Panc1 (cell line): ENCODE results near the gene SYNGR2. TPM values are rescaled to one million over a fixed set of nuclear protein-coding genes. Genes with fewer than 3 reads are reported as not detected.

Experiments
- ATAC-seq: fragments of 200-7000 bp; cut with Tn5 transposase; 2 replicates; pipeline ENCODE4 v1.9.1; 2020; ENCODE audit warnings: mild to moderate bottlenecking, moderate library complexity
- BruUV-seq: library from RNA; stranded (reverse); fragments of 400-500 nt; replicated peaks from 2 replicates; lab custom pipeline; 2021; lab: Mats Ljungman, UMichigan
- CTCF ChIA-PET: fragments of 300-600 bp; sonication (Branson Sonifier 250); formaldehyde crosslinking; loops from one replicate; lab custom pipeline; 2022; ENCODE audit warnings: antibody characterized with exemption; lab: Charles Lee
- POLR2A ChIA-PET: fragments of 300-600 bp; sonication (Branson Sonifier 250); formaldehyde crosslinking; loops from one replicate; lab custom pipeline; 2022; ENCODE audit warnings: antibody characterized with exemption; lab: Charles Lee
- DNase-seq: peaks from one replicate; pipeline ENCODE4 v3.0.0-alpha.2; 2010; ENCODE audit warnings: low read depth, low spot score
- H3K27ac ChIP-seq: 2 replicates; pipeline ENCODE4 v1.5.1; 2011; ENCODE audit warnings: mild to moderate bottlenecking, low read length, inconsistent platforms
- H3K27me3 ChIP-seq: fragments of 200-500 bp; sonication (Bioruptor generic); 2 replicates; pipeline ENCODE4 v1.6.0; 2014; ENCODE audit warnings: low read length, inconsistent platforms; ENCODE audit not compliant: control insufficient read depth, insufficient read depth
- H3K36me3 ChIP-seq: fragments of 200-500 bp; sonication (Bioruptor generic); 2 replicates; pipeline ENCODE4 v1.5.1; 2014; ENCODE audit warnings: inconsistent platforms, mild to moderate bottlenecking, low read length, moderate library complexity; ENCODE audit not compliant: control insufficient read depth, insufficient read depth
- H3K4me1 ChIP-seq: 2 replicates; pipeline ENCODE4 v1.5.1; 2011; ENCODE audit warnings: inconsistent platforms, mild to moderate bottlenecking, low read length, moderate library complexity; ENCODE audit not compliant: control insufficient read depth, insufficient read depth
- H3K4me3 ChIP-seq, 2 experiments: 2 replicates each; pipeline ENCODE4 v1.5.1; 2011 to 2012; ENCODE audit warnings: low read depth in 2 of 2, low read length in 2 of 2, mild to moderate bottlenecking in 2 of 2, inconsistent platforms in 1 of 2, moderate library complexity in 1 of 2
- H3K9me3 ChIP-seq: fragments of 200-500 bp; sonication (Bioruptor generic); 2 replicates; pipeline ENCODE4 v1.5.1; 2014; ENCODE audit warnings: low read depth, mild to moderate bottlenecking, inconsistent platforms, low read length, moderate library complexity; ENCODE audit not compliant: control insufficient read depth, insufficient read depth
- POLR2AphosphoS5 ChIP-seq: IDR thresholded peaks from 2 replicates; pipeline ENCODE4 v1.6.1; 2012; ENCODE audit warnings: mild to moderate bottlenecking, low read depth, low read length, moderate library complexity
- SIN3A ChIP-seq: IDR thresholded peaks from 2 replicates; pipeline ENCODE4 v1.6.1; 2012; ENCODE audit warnings: low read depth, mild to moderate bottlenecking, low read length, moderate library complexity, borderline replicate concordance; ENCODE audit not compliant: insufficient read depth
- TCF7L2 ChIP-seq: IDR thresholded peaks from 2 replicates; pipeline ENCODE4 v1.6.1; 2011; ENCODE audit warnings: mild to moderate bottlenecking, low read depth, low read length, inconsistent platforms
- in situ Hi-C: cut with HindIII; loops from 2 replicates; pipeline ENCODE4 v1.10.0; 2016; ENCODE audit warnings: low sequenced_read_pairs, low pct_unique_long_range_greater_than_20kb
- intact Hi-C: fragments of 100-400 bp; cut with micrococcal nuclease; formaldehyde crosslinking; loops from one replicate; pipeline ENCODE4 v1.10.0; 2022; ENCODE audit not compliant: unreplicated experiment
- total RNA-seq: library from RNA; stranded (reverse); gene quantifications from one replicate; pipeline ENCODE4 v1.2.1, GENCODE V29; 2021; ENCODE audit not compliant: unreplicated experiment
- TF ChIP-seq, protein P1 (sequence below): fragments of 450-650 bp; IDR thresholded peaks from 2 replicates; pipeline ENCODE4 v1.5.1; 2017; ENCODE audit warnings: mild to moderate bottlenecking
- TF ChIP-seq, protein P2 (sequence below), 2 experiments: IDR thresholded peaks; 2 replicates each; pipeline ENCODE4 v1.6.1; 2011 to 2012; ENCODE audit warnings: low read depth in 2 of 2, control low read depth in 1 of 2, low read length in 1 of 2, mild to moderate bottlenecking in 1 of 2, moderate library complexity in 1 of 2; ENCODE audit not compliant: insufficient read depth in 1 of 2

SYNGR2 gene
- total RNA-seq, 1 experiment from 2014 or later, result 204 TPM

DNA sequence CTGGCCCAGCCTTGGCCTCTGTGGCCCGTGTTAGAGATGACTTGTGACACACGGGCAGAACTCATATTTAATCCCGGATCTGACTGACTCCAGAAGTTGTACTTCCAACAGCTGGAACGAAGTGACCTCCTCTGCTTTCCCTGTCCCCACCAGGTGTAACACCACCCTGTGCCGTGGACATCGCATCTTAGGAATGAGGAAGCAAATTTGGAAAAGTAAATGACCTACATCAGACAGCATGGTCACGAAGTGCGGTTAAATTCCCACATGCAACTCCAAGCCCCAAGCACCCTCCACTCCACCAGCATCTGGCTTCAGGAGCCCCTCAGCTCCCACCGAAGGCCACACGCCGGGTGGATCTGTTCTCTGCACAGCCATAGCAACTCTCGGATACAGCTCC lies 15.5 kb downstream of the SYNGR2 start:
- no peak overlapping the region for H3K4me3 ChIP-seq
- ChIA-PET CTCF (no interaction called here), POLR2A (interaction anchor here (0.6 kb wide), 1 partner anchor 12 kb away, joined by 3 read pairs; no protein-coding TSS in a partner anchor)
- H3K4me1 ChIP-seq, result peaks cover 26% of the 10 kb centered on the region
- no peak for DNase-seq
- TF ChIP-seq SIN3A, result no peak
- TF ChIP-seq TCF7L2, result no peak
- TF ChIP-seq, protein P1, sequence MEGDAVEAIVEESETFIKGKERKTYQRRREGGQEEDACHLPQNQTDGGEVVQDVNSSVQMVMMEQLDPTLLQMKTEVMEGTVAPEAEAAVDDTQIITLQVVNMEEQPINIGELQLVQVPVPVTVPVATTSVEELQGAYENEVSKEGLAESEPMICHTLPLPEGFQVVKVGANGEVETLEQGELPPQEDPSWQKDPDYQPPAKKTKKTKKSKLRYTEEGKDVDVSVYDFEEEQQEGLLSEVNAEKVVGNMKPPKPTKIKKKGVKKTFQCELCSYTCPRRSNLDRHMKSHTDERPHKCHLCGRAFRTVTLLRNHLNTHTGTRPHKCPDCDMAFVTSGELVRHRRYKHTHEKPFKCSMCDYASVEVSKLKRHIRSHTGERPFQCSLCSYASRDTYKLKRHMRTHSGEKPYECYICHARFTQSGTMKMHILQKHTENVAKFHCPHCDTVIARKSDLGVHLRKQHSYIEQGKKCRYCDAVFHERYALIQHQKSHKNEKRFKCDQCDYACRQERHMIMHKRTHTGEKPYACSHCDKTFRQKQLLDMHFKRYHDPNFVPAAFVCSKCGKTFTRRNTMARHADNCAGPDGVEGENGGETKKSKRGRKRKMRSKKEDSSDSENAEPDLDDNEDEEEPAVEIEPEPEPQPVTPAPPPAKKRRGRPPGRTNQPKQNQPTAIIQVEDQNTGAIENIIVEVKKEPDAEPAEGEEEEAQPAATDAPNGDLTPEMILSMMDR, result no peak
- TF ChIP-seq, protein P2, sequence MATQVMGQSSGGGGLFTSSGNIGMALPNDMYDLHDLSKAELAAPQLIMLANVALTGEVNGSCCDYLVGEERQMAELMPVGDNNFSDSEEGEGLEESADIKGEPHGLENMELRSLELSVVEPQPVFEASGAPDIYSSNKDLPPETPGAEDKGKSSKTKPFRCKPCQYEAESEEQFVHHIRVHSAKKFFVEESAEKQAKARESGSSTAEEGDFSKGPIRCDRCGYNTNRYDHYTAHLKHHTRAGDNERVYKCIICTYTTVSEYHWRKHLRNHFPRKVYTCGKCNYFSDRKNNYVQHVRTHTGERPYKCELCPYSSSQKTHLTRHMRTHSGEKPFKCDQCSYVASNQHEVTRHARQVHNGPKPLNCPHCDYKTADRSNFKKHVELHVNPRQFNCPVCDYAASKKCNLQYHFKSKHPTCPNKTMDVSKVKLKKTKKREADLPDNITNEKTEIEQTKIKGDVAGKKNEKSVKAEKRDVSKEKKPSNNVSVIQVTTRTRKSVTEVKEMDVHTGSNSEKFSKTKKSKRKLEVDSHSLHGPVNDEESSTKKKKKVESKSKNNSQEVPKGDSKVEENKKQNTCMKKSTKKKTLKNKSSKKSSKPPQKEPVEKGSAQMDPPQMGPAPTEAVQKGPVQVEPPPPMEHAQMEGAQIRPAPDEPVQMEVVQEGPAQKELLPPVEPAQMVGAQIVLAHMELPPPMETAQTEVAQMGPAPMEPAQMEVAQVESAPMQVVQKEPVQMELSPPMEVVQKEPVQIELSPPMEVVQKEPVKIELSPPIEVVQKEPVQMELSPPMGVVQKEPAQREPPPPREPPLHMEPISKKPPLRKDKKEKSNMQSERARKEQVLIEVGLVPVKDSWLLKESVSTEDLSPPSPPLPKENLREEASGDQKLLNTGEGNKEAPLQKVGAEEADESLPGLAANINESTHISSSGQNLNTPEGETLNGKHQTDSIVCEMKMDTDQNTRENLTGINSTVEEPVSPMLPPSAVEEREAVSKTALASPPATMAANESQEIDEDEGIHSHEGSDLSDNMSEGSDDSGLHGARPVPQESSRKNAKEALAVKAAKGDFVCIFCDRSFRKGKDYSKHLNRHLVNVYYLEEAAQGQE (IDR thresholded peaks at IDR 0.05; ENCODE audit: insufficient read depth in 1 of 2, low read depth in 2 of 2, low read length in 1 of 2), result no peak
- no peak for TF ChIP-seq POLR2AphosphoS5
- ATAC-seq, result no peak
- in situ Hi-C loops (no loop called here), intact Hi-C loops (no loop called here)
- H3K27me3 ChIP-seq, result no peaks in the 10 kb centered on the region
- no peaks in the 10 kb centered on the region for H3K9me3 ChIP-seq
- H3K36me3 ChIP-seq, result peaks cover 3% of the 10 kb centered on the region
- H3K27ac ChIP-seq, result no peak overlapping the region
- BruUV-seq, result no TSS peak

DNA sequence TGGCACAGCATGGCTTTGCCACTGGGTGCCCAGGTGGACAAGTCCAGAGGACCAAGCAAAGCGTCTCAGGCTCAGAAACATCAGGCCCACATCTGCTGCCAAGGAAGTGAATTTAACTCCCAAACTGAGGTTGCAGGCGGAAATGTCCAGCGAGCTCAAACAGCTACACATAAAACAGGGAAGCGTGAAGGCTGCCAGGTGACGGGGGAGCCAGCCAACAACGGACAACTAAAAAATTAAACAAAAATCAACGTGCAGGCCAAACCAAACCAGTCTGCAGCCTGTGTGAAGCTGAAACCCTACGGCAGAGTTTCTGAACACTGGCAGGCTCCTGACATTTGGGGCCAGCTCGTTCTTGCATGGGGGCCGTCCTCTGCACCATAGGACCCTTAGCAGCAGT lies 16.0 kb downstream of the SYNGR2 start:
- no peaks in the 10 kb centered on the region for H3K27me3 ChIP-seq
- BruUV-seq, result no TSS peak
- peaks cover 3% of the 10 kb centered on the region for H3K36me3 ChIP-seq
- POLR2A ChIA-PET, result interaction anchor here (0.6 kb wide), 1 partner anchor 11 kb away, joined by 3 read pairs; no protein-coding TSS in a partner anchor
- CTCF ChIA-PET, result no interaction called here
- intact Hi-C loops, result no loop called here
- H3K4me1 ChIP-seq, result peaks cover 26% of the 10 kb centered on the region
- in situ Hi-C loops, result no loop called here
- H3K27ac ChIP-seq, result no peak overlapping the region
- H3K9me3 ChIP-seq, result no peaks in the 10 kb centered on the region
- DNase-seq (no peak), ATAC-seq (no peak)
- TF ChIP-seq TCF7L2, result no peak
- no peak overlapping the region for H3K4me3 ChIP-seq

DNA sequence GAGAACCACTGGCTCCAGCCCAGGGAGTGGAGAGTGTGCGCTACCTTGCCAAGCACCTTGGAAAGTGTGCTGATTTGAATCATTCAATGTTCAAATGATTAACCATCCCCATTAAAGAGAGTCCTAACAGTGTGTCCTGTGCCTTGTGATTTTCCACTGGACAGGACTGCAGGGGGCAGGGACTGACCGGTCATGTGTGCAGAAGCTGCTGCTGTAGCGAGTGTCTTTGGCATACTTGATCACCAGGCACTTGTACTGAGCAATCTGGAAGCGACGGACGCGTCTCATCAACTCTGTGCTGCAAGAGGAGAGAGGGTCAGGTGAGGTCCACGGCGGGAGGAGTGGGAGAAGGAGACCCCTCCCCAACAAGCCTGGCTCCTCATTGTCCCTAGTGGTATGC lies 16.5 kb downstream of the SYNGR2 start:
- BruUV-seq, result no TSS peak
- DNase-seq, result no peak
- peaks cover 3% of the 10 kb centered on the region for H3K36me3 ChIP-seq
- H3K27me3 ChIP-seq, result no peaks in the 10 kb centered on the region
- H3K4me1 ChIP-seq, result peaks cover 26% of the 10 kb centered on the region
- no peaks in the 10 kb centered on the region for H3K9me3 ChIP-seq
- ChIA-PET CTCF (no interaction called here), POLR2A (no interaction called here)
- intact Hi-C loops, result no loop called here
- TF ChIP-seq, protein P1, result no peak
- TF ChIP-seq TCF7L2 (no peak), POLR2AphosphoS5 (no peak), SIN3A (no peak)
- TF ChIP-seq, protein P2 (IDR thresholded peaks at IDR 0.05; ENCODE audit: insufficient read depth in 1 of 2, low read depth in 2 of 2, low read length in 1 of 2), result no peak
- ATAC-seq, result no peak
- H3K4me3 ChIP-seq, result no peak overlapping the region
- H3K27ac ChIP-seq, result no peak overlapping the region
- in situ Hi-C loops, result no loop called here
